ENCODE results near the gene PPP1R3A.

PPP1R3A gene

DNA sequence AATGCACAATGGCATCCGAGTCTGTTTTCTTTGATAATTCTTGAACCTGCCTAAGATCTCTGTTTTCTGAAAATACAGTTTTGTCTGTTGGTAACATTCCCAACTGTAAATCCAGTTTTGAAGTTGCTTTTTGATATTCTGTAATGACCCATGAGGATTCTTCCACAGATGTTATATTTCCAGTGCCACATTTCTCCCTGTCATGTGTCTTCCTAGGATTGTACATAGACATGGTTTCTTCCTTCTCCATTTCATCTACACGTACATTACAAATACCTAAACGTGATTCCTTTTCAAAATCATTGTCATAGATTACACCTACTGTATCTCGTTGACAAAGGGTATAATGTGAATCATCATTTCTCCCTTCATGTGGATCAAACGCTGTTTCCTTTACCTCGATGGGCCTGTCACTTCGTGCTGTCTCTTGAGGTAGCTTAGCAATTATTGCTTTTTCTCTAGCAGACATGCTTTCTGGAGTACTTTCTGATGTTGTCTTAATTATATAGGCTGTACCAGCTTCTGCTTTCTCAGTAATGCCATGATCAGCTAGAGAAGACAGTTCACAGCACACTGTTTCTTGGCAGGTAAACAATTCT is 40.3 kb downstream of the PPP1R3A start:
- Mint-ChIP-seq H3K27ac (no peak overlapping the region), H3K36me3 (ENCODE audit: low read depth) (no peaks in the 10 kb centered on the region), H3K4me1 (peaks cover 14% of the 10 kb centered on the region), H3K9me3 (no peaks in the 10 kb centered on the region), H3K27me3 (ENCODE audit: low read depth) (no peaks in the 10 kb centered on the region), H3K4me3 (no peak overlapping the region)
- TF ChIP-seq, protein P1, sequence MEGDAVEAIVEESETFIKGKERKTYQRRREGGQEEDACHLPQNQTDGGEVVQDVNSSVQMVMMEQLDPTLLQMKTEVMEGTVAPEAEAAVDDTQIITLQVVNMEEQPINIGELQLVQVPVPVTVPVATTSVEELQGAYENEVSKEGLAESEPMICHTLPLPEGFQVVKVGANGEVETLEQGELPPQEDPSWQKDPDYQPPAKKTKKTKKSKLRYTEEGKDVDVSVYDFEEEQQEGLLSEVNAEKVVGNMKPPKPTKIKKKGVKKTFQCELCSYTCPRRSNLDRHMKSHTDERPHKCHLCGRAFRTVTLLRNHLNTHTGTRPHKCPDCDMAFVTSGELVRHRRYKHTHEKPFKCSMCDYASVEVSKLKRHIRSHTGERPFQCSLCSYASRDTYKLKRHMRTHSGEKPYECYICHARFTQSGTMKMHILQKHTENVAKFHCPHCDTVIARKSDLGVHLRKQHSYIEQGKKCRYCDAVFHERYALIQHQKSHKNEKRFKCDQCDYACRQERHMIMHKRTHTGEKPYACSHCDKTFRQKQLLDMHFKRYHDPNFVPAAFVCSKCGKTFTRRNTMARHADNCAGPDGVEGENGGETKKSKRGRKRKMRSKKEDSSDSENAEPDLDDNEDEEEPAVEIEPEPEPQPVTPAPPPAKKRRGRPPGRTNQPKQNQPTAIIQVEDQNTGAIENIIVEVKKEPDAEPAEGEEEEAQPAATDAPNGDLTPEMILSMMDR (IDR thresholded peaks at IDR 0.05; ENCODE audit: unreplicated experiment in 3 of 3), result no peak

DNA sequence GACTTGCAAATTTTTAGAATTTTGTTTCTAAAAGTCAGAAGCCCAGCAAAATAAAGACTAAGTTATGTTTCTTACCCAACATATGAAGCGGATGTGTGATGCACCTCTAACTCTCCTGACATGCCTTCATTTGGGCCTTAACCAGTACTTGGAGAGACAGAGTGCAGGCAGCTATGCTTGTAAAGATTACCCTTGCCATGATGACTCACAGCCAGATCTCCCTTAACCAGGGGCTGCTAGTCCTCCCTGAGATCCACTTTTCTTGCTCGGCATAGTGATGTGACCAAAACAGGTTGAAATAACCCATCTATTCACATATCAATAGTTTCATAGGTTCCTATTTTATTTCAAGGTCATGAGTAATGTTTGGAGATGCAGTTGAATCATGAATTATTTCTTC is 43.6 kb downstream of the PPP1R3A start:
- peaks cover 4% of the 10 kb centered on the region for H3K4me1 Mint-ChIP-seq
- TF ChIP-seq, protein P1 (IDR thresholded peaks at IDR 0.05; ENCODE audit: unreplicated experiment in 3 of 3), result no peak
- H3K4me3 Mint-ChIP-seq, result no peak overlapping the region
- H3K27me3 Mint-ChIP-seq (ENCODE audit: low read depth), result no peaks in the 10 kb centered on the region
- H3K9me3 Mint-ChIP-seq, result peaks cover 3% of the 10 kb centered on the region
- no peak overlapping the region for H3K27ac Mint-ChIP-seq
- no peaks in the 10 kb centered on the region for H3K36me3 Mint-ChIP-seq (ENCODE audit: low read depth)

DNA sequence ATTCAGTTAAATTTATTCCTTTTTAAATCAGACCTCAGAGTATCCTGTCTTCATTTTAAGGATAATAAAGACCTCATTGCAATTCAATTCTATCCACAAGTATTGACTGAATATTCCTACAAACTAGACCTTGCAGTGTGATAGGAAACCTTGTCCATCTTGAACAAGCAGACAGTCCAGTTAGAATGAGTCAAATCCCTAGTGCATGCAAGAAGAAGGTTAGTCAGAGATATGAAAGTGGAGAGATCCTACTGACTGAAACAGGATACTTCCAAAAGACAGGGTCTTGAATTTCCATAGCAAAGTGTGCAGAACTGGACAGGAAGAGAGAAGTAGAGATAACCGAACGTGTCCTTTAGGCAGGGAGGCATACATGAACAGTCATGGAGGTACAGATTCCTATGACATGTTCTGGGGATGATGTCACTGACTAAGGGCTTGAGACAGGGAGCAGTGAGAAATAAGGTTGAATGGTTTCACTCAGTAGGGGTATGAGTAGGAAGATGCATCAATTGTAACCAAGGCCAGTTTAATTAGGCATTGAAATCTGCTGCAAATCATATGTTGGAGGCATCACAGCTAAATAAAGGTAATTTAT is 45.2 kb downstream of the PPP1R3A start:
- Mint-ChIP-seq H3K9me3 (peaks cover 3% of the 10 kb centered on the region), H3K36me3 (ENCODE audit: low read depth) (no peaks in the 10 kb centered on the region), H3K4me1 (no peaks in the 10 kb centered on the region), H3K27ac (no peak overlapping the region), H3K4me3 (no peak overlapping the region), H3K27me3 (ENCODE audit: low read depth) (no peaks in the 10 kb centered on the region)
- TF ChIP-seq, protein P1 (IDR thresholded peaks at IDR 0.05; ENCODE audit: unreplicated experiment in 3 of 3), result no peak

DNA sequence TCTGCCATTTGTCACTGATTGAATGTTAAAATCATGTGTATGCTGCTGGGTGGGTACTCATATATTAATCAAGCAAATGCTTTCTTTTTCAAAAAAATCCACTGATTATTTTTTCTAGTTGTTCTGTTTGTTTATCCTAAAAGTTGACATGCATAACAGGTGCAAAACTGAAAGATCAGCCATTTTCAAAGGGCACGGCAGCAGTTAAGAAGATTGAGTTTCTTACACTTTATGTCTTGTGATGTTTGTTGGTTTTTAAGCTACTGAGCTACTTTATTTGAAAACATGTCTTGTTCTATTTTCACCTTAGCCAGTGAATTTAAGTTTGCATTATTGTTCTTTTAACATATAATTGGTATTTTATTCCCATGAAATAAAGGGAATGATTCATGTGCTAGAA is 45.8 kb downstream of the PPP1R3A start:
- no peak overlapping the region for H3K27ac Mint-ChIP-seq
- no peaks in the 10 kb centered on the region for H3K4me1 Mint-ChIP-seq
- TF ChIP-seq, protein P1 (IDR thresholded peaks at IDR 0.05; ENCODE audit: unreplicated experiment in 3 of 3), result no peak
- H3K36me3 Mint-ChIP-seq (ENCODE audit: low read depth), result no peaks in the 10 kb centered on the region
- peaks cover 3% of the 10 kb centered on the region for H3K9me3 Mint-ChIP-seq
- no peaks in the 10 kb centered on the region for H3K27me3 Mint-ChIP-seq (ENCODE audit: low read depth)
- no peak overlapping the region for H3K4me3 Mint-ChIP-seq

DNA sequence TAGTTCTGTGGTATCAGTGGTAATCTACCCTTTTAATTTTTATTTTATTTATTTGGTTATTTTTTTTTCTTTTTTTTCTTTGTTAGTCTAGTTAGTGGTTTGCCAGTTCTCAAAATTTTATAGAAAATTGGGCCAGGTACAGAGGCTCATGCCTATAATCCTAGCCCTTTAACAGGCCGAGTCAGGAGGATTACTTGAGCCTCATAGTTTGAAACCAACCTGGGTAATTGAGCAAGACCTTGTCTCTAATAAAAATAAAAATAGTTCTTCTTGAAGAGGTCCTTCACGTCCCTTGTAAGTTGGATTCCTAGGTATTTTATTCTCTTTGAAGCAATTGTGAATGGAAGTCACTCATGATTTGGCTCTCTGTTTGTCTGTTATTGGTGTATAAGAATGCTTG is 51.5 kb downstream of the PPP1R3A start:
- no peak overlapping the region for H3K27ac Mint-ChIP-seq
- TF ChIP-seq, protein P1 (IDR thresholded peaks at IDR 0.05; ENCODE audit: unreplicated experiment in 3 of 3), result no peak
- no peaks in the 10 kb centered on the region for H3K4me1 Mint-ChIP-seq
- no peaks in the 10 kb centered on the region for H3K27me3 Mint-ChIP-seq (ENCODE audit: low read depth)
- H3K36me3 Mint-ChIP-seq (ENCODE audit: low read depth), result no peaks in the 10 kb centered on the region
- H3K4me3 Mint-ChIP-seq, result no peak overlapping the region
- peaks cover 3% of the 10 kb centered on the region for H3K9me3 Mint-ChIP-seq

DNA sequence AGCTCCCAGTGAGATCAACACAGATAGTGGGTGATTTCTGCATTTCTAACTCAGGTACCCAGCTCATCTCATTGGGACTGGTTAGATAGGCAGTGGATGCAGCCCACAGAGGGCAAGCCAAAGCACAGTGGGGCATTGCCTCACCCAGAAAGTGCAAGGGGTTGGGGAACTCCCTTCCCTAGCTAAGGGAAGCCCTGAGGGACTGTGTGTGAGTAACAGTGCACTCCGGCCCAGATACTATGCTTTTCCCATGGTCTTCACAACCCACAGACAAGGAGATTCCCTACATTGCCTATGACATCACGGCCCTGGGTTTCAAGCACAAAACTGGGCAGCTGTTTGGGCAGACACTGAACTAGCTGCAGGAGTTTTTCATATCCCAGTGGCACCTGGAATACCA is 62.8 kb downstream of the PPP1R3A start:
- H3K4me3 Mint-ChIP-seq, result no peak overlapping the region
- H3K9me3 Mint-ChIP-seq, result peaks cover 11% of the 10 kb centered on the region
- TF ChIP-seq, protein P1 (IDR thresholded peaks at IDR 0.05; ENCODE audit: unreplicated experiment in 3 of 3), result no peak
- no peaks in the 10 kb centered on the region for H3K4me1 Mint-ChIP-seq
- no peak overlapping the region for H3K27ac Mint-ChIP-seq
- H3K27me3 Mint-ChIP-seq (ENCODE audit: low read depth), result no peaks in the 10 kb centered on the region
- H3K36me3 Mint-ChIP-seq (ENCODE audit: low read depth), result no peaks in the 10 kb centered on the region
